GM19468 (cell line): Measurements from ENCODE around the gene EVA1A.

Source experiments
- ATAC-seq: cut with Tn5 transposase; IDR thresholded peaks from one replicate; pipeline ENCODE4 v1.9.1; 2021; ENCODE audit warnings: mild to moderate bottlenecking, moderate library complexity, moderate number of reproducible peaks; ENCODE audit not compliant: unreplicated experiment; ENCODE audit errors: extremely low read depth

EVA1A gene

DNA sequence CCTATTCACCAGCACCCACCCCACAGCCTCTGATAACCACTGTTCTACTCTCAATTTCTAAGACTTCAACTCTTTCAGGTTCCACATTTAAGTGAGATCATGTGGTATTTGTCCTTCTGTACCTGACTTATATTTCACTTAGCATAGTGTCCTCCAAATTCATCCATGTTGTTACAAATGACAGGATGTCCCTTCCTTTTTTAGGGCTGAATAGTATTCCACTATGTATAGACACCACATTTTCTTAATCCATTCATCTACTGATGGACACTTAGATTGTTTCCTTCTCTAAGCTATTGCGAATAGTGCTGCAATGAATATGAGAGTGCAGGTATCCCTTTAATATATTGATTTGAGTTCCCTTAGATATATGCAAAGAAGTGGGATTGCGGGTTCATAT, 100.1 kb downstream of the EVA1A start:
- ATAC-seq, result no peak

DNA sequence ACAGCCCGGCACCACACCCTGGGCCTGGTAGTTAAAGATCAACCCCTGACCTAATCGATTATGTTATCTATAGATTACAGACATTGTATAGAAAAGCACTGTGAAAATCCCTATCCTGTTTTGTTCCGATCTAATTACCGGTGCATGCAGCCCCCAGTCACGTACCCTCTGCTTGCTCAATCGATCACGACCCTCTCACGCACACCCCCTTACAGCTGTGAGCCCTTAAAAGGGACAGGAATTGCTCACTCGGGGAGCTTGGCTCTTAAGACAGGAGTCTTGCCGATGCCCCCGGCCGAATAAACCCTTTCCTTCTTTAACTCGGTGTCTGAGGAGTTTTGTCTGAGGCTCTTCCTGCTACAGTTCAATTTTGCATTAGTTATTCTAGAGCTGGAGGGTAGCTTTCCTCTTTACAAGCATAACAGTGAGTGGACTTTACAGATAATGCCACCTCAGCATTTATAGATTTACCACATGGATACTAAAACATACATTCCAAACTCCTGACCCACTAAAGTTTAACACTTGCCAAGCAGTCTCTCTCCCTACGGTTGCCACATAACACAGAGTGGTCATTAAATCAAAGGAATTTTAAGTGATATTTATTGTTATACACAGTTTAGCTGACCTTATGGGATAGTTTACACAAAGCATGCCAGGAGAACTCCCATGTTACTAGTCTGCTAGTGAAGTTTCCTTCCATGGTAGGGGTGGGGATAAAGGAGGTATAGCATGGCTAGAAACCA, 101.0 kb downstream of the EVA1A start:
- no peak for ATAC-seq

DNA sequence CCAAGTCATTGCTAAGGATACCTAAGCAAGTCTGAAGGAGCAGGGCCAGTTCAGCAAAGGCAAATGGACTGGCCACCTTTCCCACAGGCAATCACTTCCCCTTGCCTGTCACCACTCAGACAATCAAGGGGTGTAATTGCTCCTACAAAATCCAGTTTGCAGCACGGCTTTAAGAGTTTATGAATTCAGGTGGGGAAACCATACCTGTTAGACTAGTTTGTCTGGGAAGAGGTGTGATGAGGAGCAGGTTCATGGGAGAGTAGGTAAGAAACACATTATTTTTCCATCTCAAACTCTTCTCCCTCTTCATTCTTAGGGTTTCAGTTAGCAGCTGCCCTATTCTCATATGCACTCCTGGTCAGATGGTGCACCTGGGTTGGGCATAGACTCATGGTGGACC, 102.5 kb downstream of the EVA1A start:
- no peak for ATAC-seq

DNA sequence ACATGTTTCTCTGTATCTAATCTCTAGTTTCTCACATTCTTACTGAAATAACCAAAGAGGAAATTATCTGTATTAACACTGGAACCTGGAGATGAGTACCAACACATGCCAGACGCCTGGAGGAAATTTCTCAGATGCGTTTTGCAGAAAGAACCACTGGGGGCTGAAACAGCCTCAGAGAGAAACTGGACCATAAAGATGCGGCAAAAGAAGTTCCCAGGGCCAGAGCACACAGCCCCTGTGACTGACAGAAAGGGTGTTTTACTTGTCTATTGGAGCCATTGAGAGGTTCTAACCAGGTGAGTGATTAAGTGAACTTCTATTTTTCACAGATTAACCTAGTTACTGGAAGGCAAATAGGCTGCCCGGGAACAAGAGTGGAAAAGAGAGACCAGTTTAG, 103.9 kb downstream of the EVA1A start:
- ATAC-seq, result no peak

DNA sequence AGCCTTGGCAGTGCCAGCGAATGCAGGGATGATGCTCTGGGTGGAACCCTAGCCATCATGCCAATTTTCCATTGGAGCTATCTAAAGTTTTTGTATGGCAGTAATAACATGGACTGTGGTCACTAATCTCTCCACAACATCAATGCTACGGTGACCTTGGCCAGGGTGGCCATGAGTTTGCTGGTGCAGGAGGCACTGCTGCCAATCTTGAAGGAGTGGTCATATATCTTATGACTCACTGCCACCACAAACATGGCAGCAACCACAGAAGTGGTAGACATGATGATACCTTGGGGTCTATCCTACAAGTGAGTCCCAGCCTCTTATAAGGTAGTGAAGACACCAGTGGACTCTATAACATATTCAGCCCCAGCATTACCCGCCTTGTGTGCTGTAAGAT, 104.6 kb downstream of the EVA1A start:
- ATAC-seq, result no peak

DNA sequence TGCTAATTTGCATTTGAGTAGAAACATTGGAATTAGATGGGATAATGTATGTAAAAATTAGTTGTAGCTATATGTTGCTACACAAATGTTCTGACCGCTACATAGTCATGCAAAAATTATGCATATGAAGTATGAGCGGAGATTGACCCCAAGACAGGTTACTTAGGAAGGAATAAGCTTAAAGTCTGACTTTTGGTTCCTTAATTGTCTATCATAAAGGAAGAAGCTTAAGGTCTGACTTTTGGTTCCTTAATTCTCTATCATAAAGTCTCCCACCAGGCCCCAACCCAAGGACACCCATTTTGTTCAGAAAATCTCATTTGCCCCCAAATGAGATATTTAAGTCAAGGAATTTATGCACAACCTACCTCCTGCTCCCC, 106.5 kb downstream of the EVA1A start:
- ATAC-seq, result no peak

DNA sequence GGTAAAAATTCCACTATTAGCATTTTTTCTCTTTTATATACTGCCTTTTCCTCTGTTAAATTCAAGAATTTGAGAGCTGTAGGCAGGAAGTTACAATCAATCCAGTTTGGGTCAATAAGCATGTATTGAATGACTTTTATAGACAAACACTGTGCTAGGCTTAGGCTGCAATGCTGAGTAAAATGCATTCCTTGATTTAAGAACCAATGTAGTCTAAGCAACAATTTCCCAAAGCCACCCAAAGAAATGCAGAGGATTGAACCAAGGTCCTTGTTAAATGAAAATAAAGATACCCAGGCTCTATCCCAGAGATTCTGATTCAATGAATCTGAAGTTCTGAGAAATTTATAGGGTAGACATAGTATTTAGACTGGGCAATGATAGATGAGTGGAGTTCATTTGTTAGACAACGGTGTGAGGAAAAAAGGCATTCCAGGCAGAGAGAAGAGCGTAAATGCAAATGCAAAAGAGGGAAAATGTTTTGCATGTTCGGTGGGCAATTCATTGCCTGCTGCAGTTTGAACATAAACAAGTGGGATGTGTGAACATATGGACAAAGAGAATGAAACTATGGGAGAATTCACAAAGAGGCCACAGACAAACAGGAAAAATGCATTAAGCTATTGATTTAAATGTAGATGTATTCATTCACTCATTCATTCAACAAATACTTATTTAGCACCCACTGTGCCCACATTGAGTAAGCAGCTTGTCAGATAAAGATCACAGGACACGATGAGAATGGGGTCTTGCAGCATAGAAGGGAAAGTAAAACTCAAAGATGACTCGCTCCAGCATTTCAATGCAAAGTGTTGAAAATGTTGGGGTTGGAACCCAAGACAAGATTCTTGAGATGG, 107.1 kb downstream of the EVA1A start:
- no peak for ATAC-seq

DNA sequence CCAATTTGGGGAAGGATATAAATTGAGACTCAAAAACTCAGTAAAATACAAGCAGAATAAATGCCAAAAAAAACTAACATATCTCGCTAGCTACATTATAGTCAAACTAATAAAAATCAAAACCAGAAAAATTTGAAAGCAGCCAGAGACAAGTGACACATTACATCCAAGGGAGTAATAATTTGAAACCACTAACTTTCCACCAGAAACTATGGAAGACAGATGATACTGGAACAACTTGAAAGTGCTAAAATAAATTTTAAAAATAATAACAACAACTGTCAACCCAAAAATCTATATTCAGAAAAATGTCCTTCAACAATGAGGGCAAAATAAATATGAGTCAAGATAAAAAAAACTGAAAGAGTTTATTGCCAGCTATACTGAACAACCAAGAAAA, 110.7 kb downstream of the EVA1A start:
- ATAC-seq, result no peak

DNA sequence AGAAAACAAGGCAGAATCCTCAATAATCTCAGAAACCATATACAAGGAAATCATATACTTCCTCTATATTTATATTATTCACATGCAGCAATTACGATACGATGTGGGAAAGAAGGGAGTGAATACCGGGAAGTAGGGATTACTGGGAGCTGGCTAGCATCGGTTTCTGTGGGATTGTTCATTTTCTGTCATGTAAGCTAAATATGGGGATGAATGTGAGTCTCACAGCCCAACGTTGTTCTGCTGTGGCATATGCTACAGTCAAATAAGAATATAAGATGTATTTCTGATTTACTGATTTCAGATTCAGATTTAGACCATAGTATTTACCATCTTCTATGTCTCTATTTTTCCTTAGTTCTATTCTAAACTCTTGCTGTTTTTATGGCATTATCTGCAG, 113.6 kb downstream of the EVA1A start:
- no peak for ATAC-seq
